Stimulated activated CD4-positive, alpha-beta T cell treated with anti-CD3 and anti-CD28 coated beads, Interleukin-15, amount 100 ng/mL, for 1 hour (primary cell): ENCODE results near the gene PAQR7.

Experiments
- DNase-seq, 2 donors: peaks; one replicate each; pipeline ENCODE4 v3.0.0-alpha.2; 2020; ENCODE audit warnings: low read depth in 1 of 2, low spot score in 1 of 2

PAQR7 gene

GRCh38 chr1:25817840-25818501 lies 57.5 kb downstream of the PAQR7 start:
- DNase-seq: no peak

GRCh38 chr1:25816112-25816718 lies 59.3 kb downstream of the PAQR7 start:
- DNase-seq: no peak

- no peak for DNase-seq
These were observed 60.0 kb downstream of the PAQR7 start for GRCh38 chr1:25815208-25816111.

- DNase-seq: no peak
These were observed 60.9 kb downstream of the PAQR7 start for GRCh38 chr1:25814549-25815087.

- DNase-seq: no peak
These were observed 61.6 kb downstream of the PAQR7 start for GRCh38 chr1:25813734-25814471.

- DNase-seq: no peak
These were observed 62.3 kb downstream of the PAQR7 start for GRCh38 chr1:25813071-25813733.
